Neutrophil (primary cell): Measurements from ENCODE around the gene RAPGEF3.

Experiments
- H3K27ac ChIP-seq: fragments of 200-600 bp; sonication (generic); 2 replicates; pipeline ENCODE4 v1.5.1; 2016; ENCODE audit warnings: mild to moderate bottlenecking, moderate library complexity
- H3K27me3 ChIP-seq: fragments of 200-600 bp; sonication (generic); 2 replicates; pipeline ENCODE4 v1.6.0; 2016; ENCODE audit warnings: mild to moderate bottlenecking
- H3K36me3 ChIP-seq: fragments of 200-600 bp; sonication (generic); 2 replicates; pipeline ENCODE4 v1.5.1; 2017
- H3K4me1 ChIP-seq, 2 experiments: fragments of 200-600 bp in 1 of 2; sonication (generic) in 1 of 2; 1 replicate in 1 of 2; 2 replicates in 1 of 2; pipeline versions ENCODE4 v1.5.1 to v1.6.1; 2013 to 2016; ENCODE audit warnings: low read depth in 1 of 2, low read length in 1 of 2, mild to moderate bottlenecking in 1 of 2, moderate library complexity in 1 of 2; ENCODE audit not compliant: control insufficient read depth in 1 of 2, insufficient read depth in 1 of 2
- H3K4me3 ChIP-seq, 2 experiments: fragments of 200-600 bp in 1 of 2; sonication (generic) in 1 of 2; 1 replicate in 1 of 2; 2 replicates in 1 of 2; pipeline ENCODE4 v1.5.1; 2013 to 2016; ENCODE audit warnings: low read depth in 1 of 2, low read length in 1 of 2, mild to moderate bottlenecking in 1 of 2, moderate library complexity in 1 of 2
- H3K9me3 ChIP-seq: fragments of 200-600 bp; sonication (generic); 2 replicates; pipeline ENCODE4 v1.5.1; 2016
- TF ChIP-seq, protein P1 (sequence below): fragments of 200-600 bp; sonication (generic); IDR thresholded peaks from 2 replicates; pipeline ENCODE4 v1.5.1; 2016; ENCODE audit warnings: antibody characterized with exemption

The RAPGEF3 gene

DNA sequence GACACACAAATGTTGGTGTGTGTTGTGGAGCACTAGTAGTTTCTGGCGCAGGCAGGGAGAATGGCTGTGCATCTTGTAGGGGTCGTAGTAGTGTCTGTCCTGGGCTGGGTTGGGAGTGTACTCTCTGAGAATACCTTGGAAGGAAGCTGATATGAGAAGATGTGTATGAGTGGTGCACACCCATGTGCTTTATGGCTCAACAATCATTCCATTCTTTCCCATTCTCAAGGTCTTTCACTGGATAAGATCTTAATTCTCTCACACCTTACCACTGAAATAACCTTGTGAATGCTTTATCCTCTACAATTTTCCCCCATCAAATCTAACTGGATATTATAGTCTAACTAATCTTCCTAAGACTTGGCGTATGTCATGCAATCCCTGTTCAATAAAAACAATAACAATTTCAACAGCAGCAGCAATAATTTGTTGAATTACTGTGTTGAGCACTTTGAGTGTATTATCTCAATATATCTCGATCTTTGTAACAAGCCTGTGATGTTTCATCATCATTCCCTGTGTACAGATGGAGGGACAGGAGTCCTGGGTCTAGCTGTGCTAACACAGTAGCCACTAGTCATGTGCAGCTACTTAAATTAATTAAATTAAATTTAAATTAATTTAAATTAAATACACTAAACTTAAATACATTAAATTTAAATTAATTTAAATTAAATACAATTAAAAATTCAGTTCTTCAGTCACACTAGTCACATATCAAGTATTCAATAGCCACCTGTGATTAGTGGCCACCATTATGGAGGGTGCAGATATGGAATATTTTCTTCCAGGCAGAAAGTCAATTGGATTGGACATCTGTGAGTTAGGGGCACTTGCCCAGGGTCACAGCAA is 10.8 kb upstream of the RAPGEF3 start:
- H3K36me3 ChIP-seq = no peaks in the 10 kb centered on the region
- H3K27me3 ChIP-seq = no peaks in the 10 kb centered on the region
- H3K27ac ChIP-seq = no peak overlapping the region
- TF ChIP-seq, protein P1, sequence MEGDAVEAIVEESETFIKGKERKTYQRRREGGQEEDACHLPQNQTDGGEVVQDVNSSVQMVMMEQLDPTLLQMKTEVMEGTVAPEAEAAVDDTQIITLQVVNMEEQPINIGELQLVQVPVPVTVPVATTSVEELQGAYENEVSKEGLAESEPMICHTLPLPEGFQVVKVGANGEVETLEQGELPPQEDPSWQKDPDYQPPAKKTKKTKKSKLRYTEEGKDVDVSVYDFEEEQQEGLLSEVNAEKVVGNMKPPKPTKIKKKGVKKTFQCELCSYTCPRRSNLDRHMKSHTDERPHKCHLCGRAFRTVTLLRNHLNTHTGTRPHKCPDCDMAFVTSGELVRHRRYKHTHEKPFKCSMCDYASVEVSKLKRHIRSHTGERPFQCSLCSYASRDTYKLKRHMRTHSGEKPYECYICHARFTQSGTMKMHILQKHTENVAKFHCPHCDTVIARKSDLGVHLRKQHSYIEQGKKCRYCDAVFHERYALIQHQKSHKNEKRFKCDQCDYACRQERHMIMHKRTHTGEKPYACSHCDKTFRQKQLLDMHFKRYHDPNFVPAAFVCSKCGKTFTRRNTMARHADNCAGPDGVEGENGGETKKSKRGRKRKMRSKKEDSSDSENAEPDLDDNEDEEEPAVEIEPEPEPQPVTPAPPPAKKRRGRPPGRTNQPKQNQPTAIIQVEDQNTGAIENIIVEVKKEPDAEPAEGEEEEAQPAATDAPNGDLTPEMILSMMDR = no peak
- H3K4me1 ChIP-seq = peaks cover 27 to 37% of the 10 kb centered on the region in 2 experiments
- no peaks in the 10 kb centered on the region for H3K9me3 ChIP-seq
- no peak overlapping the region for H3K4me3 ChIP-seq

DNA sequence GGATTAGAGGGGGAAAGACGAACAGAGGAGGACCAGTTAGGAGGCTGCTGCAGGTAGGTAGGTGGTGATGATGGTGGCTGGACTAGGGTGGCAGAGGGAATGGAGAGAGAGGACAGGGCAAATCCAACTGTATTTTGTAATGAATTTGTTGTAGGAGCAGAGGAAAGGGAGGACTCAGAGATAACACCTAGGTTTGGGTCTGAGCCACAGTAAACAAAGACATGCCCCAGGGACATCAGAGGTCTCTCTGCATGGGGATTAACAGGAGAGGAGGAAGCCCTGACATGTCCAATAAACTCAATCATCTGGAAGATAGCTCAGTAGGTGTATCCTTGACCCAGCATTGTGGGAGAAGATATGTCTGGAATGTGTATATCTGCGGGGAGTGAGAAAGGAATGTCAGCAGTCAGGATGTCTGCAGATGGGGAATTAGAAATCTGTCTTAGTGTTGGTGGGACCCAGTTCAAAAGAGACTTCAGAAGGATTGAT is 9.7 kb upstream of the RAPGEF3 start:
- Histone ChIP-seq H3K27ac (no peak overlapping the region), H3K27me3 (no peaks in the 10 kb centered on the region), H3K36me3 (no peaks in the 10 kb centered on the region), H3K4me3 (no peak overlapping the region), H3K9me3 (no peaks in the 10 kb centered on the region), H3K4me1 (peaks cover 28 to 37% of the 10 kb centered on the region in 2 experiments)
- TF ChIP-seq, protein P1 = no peak

GRCh38 chr12:47767216-47767724 is 8.6 kb upstream of the RAPGEF3 start:
- Histone ChIP-seq H3K4me1 (peaks cover 26 to 35% of the 10 kb centered on the region in 2 experiments), H3K4me3 (no peak overlapping the region), H3K9me3 (no peaks in the 10 kb centered on the region), H3K36me3 (no peaks in the 10 kb centered on the region), H3K27ac (no peak overlapping the region), H3K27me3 (no peaks in the 10 kb centered on the region)
- TF ChIP-seq, protein P1 = peak; percentile 59

DNA sequence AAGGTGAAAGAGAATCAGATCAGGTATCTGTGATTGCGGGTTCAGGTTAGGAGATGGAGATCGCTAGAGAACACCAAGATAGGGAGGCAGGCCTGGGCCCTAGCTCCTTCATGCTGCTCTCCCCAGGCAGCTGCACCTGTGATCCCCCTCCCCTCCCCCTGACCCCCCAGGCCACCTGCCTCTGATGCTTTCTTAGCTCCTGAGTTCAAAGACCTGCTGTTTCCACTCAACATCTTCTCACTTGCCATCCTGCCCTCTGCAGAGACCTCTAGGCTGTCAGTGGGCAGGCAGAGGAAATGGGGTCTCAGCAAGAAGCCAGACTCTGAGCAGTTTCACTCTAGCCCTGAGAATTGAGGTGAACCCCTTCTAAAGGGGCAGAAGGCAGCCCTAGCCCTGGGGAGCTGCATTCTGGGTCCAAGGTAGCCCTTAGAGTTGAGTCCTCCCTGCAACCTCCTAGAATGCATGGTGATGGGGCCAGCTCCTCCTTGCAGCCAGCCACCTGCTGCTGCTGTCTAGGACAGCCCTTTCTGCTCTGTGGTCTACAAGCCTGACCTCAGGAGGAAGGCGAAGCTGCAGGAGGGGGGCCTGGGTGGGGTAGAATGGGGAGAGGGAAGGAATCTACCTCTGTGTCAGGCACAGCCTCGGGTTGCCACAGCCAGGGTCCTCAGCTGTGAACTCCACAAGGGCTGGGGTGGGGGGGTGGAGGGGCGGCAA is 8.0 kb upstream of the RAPGEF3 start:
- H3K27ac ChIP-seq = no peak overlapping the region
- H3K4me3 ChIP-seq = no peak overlapping the region
- no peaks in the 10 kb centered on the region for H3K27me3 ChIP-seq
- peaks cover 26 to 35% of the 10 kb centered on the region in 2 experiments for H3K4me1 ChIP-seq
- no peaks in the 10 kb centered on the region for H3K36me3 ChIP-seq
- no peaks in the 10 kb centered on the region for H3K9me3 ChIP-seq
- TF ChIP-seq, protein P1 = no peak

DNA sequence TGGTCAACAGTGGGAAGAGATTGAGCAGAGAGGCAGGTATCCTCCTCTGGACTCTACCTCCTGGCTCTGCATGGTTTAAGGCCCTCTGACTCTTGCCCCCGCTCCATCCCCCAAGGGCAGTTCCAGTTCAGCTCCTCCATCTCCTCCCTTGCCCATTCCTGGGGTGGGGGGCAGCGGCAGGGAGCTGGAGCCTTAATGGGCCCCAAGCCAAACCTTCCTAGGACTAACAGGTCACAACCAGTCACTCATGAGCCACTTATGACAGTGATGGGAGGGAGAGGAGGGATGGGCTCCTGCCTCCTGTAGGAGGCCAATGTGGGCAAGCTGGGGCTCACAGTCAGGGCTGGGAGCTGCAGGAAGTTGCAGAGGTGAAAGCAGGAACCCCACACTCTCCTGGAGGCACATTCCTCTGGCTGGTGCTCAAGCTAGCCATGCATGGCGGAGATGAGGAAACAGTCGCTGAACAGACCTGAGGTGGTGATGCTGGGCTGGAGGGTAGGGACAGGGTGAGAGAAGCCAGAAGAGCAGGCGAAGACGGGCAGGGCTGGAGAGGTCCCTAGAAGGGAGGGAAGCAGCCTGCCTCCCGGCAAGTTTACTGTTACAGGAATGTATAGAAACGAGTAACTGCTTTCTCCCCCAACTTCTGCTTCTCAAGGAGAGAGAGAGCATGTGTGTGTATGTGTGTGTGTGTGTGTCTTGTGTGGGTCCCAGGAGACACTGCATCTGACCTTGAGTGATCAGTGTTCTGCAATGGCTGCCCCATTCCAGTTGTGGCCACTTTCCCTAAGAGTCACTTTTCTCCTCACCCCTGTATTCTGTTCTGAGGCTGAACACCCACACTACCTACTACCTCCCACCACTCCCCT is 5.0 kb upstream of the RAPGEF3 start:
- no peak overlapping the region for H3K27ac ChIP-seq
- no peaks in the 10 kb centered on the region for H3K27me3 ChIP-seq
- H3K36me3 ChIP-seq = no peaks in the 10 kb centered on the region
- H3K4me1 ChIP-seq = peaks cover 29 to 36% of the 10 kb centered on the region in 2 experiments
- H3K4me3 ChIP-seq = no peak overlapping the region
- TF ChIP-seq, protein P1 = no peak
- H3K9me3 ChIP-seq = no peaks in the 10 kb centered on the region
